ENCODE data around the gene ABHD12.

DNA sequence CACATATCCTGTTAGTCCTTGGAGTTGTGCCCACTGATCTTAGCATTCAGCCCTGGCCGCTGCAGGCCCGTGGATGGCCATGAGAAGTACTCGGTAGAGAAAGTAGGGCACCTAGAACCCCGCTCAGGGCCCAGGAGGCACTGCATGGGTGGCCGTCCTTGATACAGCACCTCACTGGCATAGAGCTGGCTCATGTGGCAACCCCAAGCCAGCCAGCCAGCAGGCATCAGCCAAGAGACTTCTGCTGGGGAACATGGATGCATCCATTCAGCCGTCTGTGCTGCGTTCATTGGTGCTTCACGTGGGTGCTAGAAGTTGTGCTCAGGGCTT is 132.2 kb downstream of the ABHD12 start:
- TF ChIP-seq, protein P1, sequence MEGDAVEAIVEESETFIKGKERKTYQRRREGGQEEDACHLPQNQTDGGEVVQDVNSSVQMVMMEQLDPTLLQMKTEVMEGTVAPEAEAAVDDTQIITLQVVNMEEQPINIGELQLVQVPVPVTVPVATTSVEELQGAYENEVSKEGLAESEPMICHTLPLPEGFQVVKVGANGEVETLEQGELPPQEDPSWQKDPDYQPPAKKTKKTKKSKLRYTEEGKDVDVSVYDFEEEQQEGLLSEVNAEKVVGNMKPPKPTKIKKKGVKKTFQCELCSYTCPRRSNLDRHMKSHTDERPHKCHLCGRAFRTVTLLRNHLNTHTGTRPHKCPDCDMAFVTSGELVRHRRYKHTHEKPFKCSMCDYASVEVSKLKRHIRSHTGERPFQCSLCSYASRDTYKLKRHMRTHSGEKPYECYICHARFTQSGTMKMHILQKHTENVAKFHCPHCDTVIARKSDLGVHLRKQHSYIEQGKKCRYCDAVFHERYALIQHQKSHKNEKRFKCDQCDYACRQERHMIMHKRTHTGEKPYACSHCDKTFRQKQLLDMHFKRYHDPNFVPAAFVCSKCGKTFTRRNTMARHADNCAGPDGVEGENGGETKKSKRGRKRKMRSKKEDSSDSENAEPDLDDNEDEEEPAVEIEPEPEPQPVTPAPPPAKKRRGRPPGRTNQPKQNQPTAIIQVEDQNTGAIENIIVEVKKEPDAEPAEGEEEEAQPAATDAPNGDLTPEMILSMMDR (IDR thresholded peaks at IDR 0.05) = no peak
- no peak for TF ChIP-seq POLR2A (IDR thresholded peaks at IDR 0.05)

All from uterus (tissue), 2 donors.